B cell (primary cell): ENCODE measurements around the gene PIK3R1. TPM values are rescaled to one million over a fixed set of nuclear protein-coding genes. Genes with fewer than 3 reads are reported as not detected.
A peak's percentile ranks its signal among the peaks of the same experiment; 100 is the strongest.

ENCODE experiments used
- ATAC-seq: fragments of 200-7000 bp; cut with Tn5 transposase; one replicate; pipeline ENCODE4 v1.10.0; 2021; ENCODE audit warnings: low read depth, mild to moderate bottlenecking, moderate number of reproducible peaks, moderate library complexity
- CTCF ChIA-PET: fragments of 350-600 bp; sonication (Branson Sonifier 250); formaldehyde crosslinking; loops from one replicate; lab custom pipeline; 2021; ENCODE audit warnings: antibody characterized with exemption, inconsistent platforms; lab: Charles Lee
- POLR2A ChIA-PET: fragments of 350-600 bp; sonication (Branson Sonifier 250); formaldehyde crosslinking; loops from one replicate; lab custom pipeline; 2021; ENCODE audit warnings: antibody characterized with exemption; lab: Charles Lee
- DNase-seq: peaks from one replicate; pipeline ENCODE4 v3.0.0; 2013
- H2AFZ ChIP-seq: 2 replicates; pipeline ENCODE4 v1.6.1; 2012; ENCODE audit warnings: mild to moderate bottlenecking, low read depth, low read length; ENCODE audit not compliant: insufficient read depth, poor library complexity, severe bottlenecking
- H3K27ac ChIP-seq, 2 donors: 1 replicate in 1 of 2; 2 replicates in 1 of 2; pipeline ENCODE4 v1.5.1; 2012 to 2013; ENCODE audit warnings: low read length in 2 of 2, mild to moderate bottlenecking in 2 of 2, moderate library complexity in 1 of 2
- H3K27me3 ChIP-seq, 4 experiments: fragments of 200-600 bp in 1 of 4; sonication (generic) in 1 of 4; replicated peaks in 1 of 4; 1 replicate in 2 of 4; 2 replicates in 2 of 4; pipeline versions ENCODE4 v1.6.1 to v1.7.0; 2013 to 2016; ENCODE audit warnings: low read length in 3 of 4, mild to moderate bottlenecking in 2 of 4, mixed read lengths in 1 of 4, moderate library complexity in 1 of 4; ENCODE audit not compliant: insufficient read depth in 4 of 4, control insufficient read depth in 3 of 4; ENCODE audit errors: control extremely low read depth in 1 of 4
- H3K36me3 ChIP-seq, 2 experiments: replicated peaks in 1 of 2; 1 replicate in 1 of 2; 2 replicates in 1 of 2; pipeline versions ENCODE4 v1.6.1 to v1.7.1; 2013; ENCODE audit warnings: low read length in 1 of 2; ENCODE audit not compliant: insufficient read depth in 2 of 2, control insufficient read depth in 1 of 2; ENCODE audit errors: control extremely low read depth in 1 of 2, extremely low read depth in 1 of 2
- H3K4me1 ChIP-seq, 2 donors: fragments of 200-600 bp in 1 of 2; sonication (generic) in 1 of 2; 1 replicate in 1 of 2; 2 replicates in 1 of 2; pipeline versions ENCODE4 v1.5.1 to v1.6.1; 2013 to 2017; ENCODE audit warnings: low read length in 2 of 2; ENCODE audit not compliant: control insufficient read depth in 2 of 2, insufficient read depth in 2 of 2
- H3K4me2 ChIP-seq: replicated peaks from 2 replicates; pipeline ENCODE3; 2012; ENCODE audit warnings: mild to moderate bottlenecking, low read depth, low read length; ENCODE audit not compliant: poor library complexity, severe bottlenecking
- H3K4me3 ChIP-seq, 5 experiments: fragments of 200-600 bp in 1 of 5; sonication (generic) in 1 of 5; 1 replicate in 3 of 5; 2 replicates in 2 of 5; pipeline versions ENCODE4 v1.5.1 to v1.7.0; 2011 to 2016; ENCODE audit warnings: low read length in 4 of 5, mild to moderate bottlenecking in 4 of 5, low read depth in 2 of 5, control low read depth in 1 of 5, moderate library complexity in 1 of 5; ENCODE audit not compliant: insufficient read depth in 1 of 5; ENCODE audit errors: control extremely low read depth in 1 of 5, extremely low read depth in 1 of 5
- H3K79me2 ChIP-seq: fragments of 200-600 bp; sonication (generic); one replicate; pipeline ENCODE4 v1.6.0; 2016; ENCODE audit warnings: low read length; ENCODE audit not compliant: control insufficient read depth, insufficient read depth
- H3K9ac ChIP-seq: fragments of 200-600 bp; sonication (generic); 2 replicates; pipeline ENCODE4 v1.6.1; 2017; ENCODE audit warnings: mild to moderate bottlenecking, low read length, moderate library complexity
- H3K9me3 ChIP-seq, 3 donors: one replicate each; pipeline versions ENCODE4 v1.6.1 to v1.7.1; 2013; ENCODE audit warnings: low read length in 2 of 3; ENCODE audit not compliant: control insufficient read depth in 2 of 3, insufficient read depth in 1 of 3; ENCODE audit errors: control extremely low read depth in 1 of 3
- H4K20me1 ChIP-seq: 2 replicates; pipeline ENCODE4 v1.6.0; 2012; ENCODE audit warnings: mild to moderate bottlenecking, low read length; ENCODE audit not compliant: insufficient read depth, control insufficient read depth, poor library complexity, severe bottlenecking
- H3K27ac Mint-ChIP-seq: one replicate; pipeline ENCODE4 v1.8.0; 2021; ENCODE audit warnings: mixed read lengths
- H3K27me3 Mint-ChIP-seq: one replicate; pipeline ENCODE4 v1.8.0; 2021; ENCODE audit warnings: mixed read lengths
- H3K4me1 Mint-ChIP-seq: one replicate; pipeline ENCODE4 v1.8.0; 2021; ENCODE audit warnings: mixed read lengths
- H3K4me3 Mint-ChIP-seq: one replicate; pipeline ENCODE4 v1.8.0; 2021; ENCODE audit warnings: mixed read lengths
- H3K9me3 Mint-ChIP-seq: one replicate; pipeline ENCODE4 v1.8.0; 2022; ENCODE audit warnings: mixed read lengths; ENCODE audit not compliant: insufficient read depth
- CTCF ChIP-seq: fragments of 200-600 bp; IDR thresholded peaks from one replicate; pipeline ENCODE4 v1.8.0; 2022; ENCODE audit warnings: antibody characterized with exemption, mild to moderate bottlenecking
- EZH2 ChIP-seq: IDR thresholded peaks from 2 replicates; pipeline ENCODE4 v1.6.1; 2012; ENCODE audit warnings: borderline replicate concordance, low read depth, mild to moderate bottlenecking, moderate library complexity, low read length; ENCODE audit not compliant: insufficient read depth, poor library complexity, severe bottlenecking
- whole genome bisulfite sequencing: methylation state at CpG from one replicate; pipeline ENCODE4 v1.1.5; 2013; ENCODE audit warnings: missing lambda C conversion rate; ENCODE audit not compliant: insufficient coverage; 5-methylcytosine and 5-hydroxymethylcytosine counted together
- intact Hi-C: fragments of 100-400 bp; cut with micrococcal nuclease; formaldehyde crosslinking; loops from one replicate; pipeline ENCODE4 v1.10.0; 2022
- polyA plus RNA-seq: library from polyadenylated mRNA; depleted of rRNA; stranded (reverse); fragments of >200 nt; gene quantifications from 2 replicates; pipeline ENCODE4 v1.2.3, GENCODE V29; 2012
- total RNA-seq, 2 donors: library from RNA; stranded (reverse); fragments of 120-200 nt in 1 of 2; gene quantifications; 1 replicate in 1 of 2; 2 replicates in 1 of 2; pipeline versions ENCODE4 v1.2.3 to v1.2.4, GENCODE V29; 2013 to 2022

PIK3R1 gene
- total and polyA plus RNA-seq, 2 donors (not counting 1 experiment from before 2014, with no cell fraction given): 5.6 to 63.8 TPM

DNA sequence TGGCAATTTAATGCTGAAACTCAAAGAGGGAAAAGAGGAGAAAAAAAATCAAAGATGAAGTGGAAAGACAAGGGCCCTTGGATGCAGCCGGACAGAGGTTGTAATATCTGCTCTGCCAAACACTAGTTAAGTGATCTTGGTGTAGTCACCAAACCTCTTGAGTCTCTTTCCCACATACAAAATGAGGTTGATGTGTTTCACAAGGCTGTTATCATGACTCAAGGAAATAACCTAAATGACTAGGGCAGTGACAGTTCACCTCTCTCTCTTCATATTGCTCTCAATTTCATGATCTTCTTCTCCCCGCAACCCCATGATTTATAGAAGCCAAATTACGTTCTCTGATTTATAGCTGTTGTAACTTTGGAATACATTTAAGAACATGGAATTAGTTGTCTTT is 44.9 kb downstream of the PIK3R1 start:
- TF ChIP-seq EZH2 (no peak), CTCF (no peak)
- intact Hi-C loops: no loop called here
- no peaks in the 10 kb centered on the region for H3K9me3 Mint-ChIP-seq
- Histone ChIP-seq H3K36me3 (peaks cover 0 to 4% of the 10 kb centered on the region in 2 experiments), H3K9me3 (no peaks in the 10 kb centered on the region), H3K27ac (no peak overlapping the region), H3K27me3 (no peaks in the 10 kb centered on the region), H2AFZ (no peak overlapping the region), H3K4me3 (no peak overlapping the region), H3K9ac (no peak overlapping the region), H3K4me2 (no peak overlapping the region), H3K79me2 (peaks cover 71% of the 10 kb centered on the region), H3K4me1 (peaks cover 10 to 15% of the 10 kb centered on the region in 2 donors), H4K20me1 (peaks cover 39% of the 10 kb centered on the region)
- DNase-seq (no peak), ATAC-seq (no peak)
- no peaks in the 10 kb centered on the region for H3K27me3 Mint-ChIP-seq
- ChIA-PET CTCF (interaction anchor here (1.5 to 4.0 kb wide), 2 partner anchors 11 to 26 kb away, joined by 4 to 14 read pairs; no protein-coding TSS in a partner anchor), POLR2A (no interaction called here)
- H3K27ac Mint-ChIP-seq: no peak overlapping the region
- no peak overlapping the region for H3K4me3 Mint-ChIP-seq
- no CpG with 5 or more reads among the region's 3 CpGs for WGBS
- H3K4me1 Mint-ChIP-seq: peaks cover 70% of the 10 kb centered on the region

DNA sequence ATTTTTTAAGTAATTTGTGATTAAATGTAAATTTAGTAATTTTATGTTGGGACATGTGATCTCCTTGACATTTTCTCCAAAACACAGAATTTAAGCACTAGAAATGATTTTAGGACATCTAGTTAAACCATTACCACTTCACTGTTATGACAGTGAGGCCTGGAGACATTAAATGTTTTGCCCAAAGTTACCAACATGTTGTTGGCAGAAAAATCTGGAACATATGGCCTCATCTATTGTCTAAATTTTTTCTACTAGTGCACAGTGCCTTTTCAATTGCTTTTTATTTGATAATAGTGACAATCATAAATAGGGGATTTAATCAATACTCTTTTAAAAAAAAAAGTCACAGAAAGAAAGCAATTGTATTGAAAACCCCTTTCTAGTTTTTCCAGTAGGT is 45.6 kb downstream of the PIK3R1 start:
- Histone ChIP-seq H3K9me3 (no peaks in the 10 kb centered on the region), H3K79me2 (peaks cover 72% of the 10 kb centered on the region), H3K9ac (no peak overlapping the region), H2AFZ (no peak overlapping the region), H3K36me3 (peaks cover 0 to 4% of the 10 kb centered on the region in 2 experiments), H3K27ac (peak overlapping the region in 1 of 2 donors; percentile 28), H4K20me1 (peaks cover 34% of the 10 kb centered on the region), H3K4me2 (no peak overlapping the region), H3K27me3 (no peaks in the 10 kb centered on the region), H3K4me3 (no peak overlapping the region), H3K4me1 (peaks cover 8 to 13% of the 10 kb centered on the region in 2 donors)
- TF ChIP-seq EZH2: no peak
- no peak for TF ChIP-seq CTCF
- POLR2A ChIA-PET: no interaction called here
- DNase-seq: no peak
- Mint-ChIP-seq H3K4me1 (peaks cover 72% of the 10 kb centered on the region), H3K27ac (no peak overlapping the region), H3K9me3 (no peaks in the 10 kb centered on the region), H3K27me3 (no peaks in the 10 kb centered on the region), H3K4me3 (no peak overlapping the region)
- CTCF ChIA-PET: interaction anchor here (0.7 to 4.0 kb wide), 6 partner anchors 8 to 160 kb away, joined by 3 to 14 read pairs (median 4); no protein-coding TSS in a partner anchor
- ATAC-seq: no peak
- intact Hi-C loops: no loop called here
